ENCODE results near the gene MST1.
A peak's percentile ranks its signal among the peaks of the same experiment; 100 is the strongest.

The MST1 gene

DNA sequence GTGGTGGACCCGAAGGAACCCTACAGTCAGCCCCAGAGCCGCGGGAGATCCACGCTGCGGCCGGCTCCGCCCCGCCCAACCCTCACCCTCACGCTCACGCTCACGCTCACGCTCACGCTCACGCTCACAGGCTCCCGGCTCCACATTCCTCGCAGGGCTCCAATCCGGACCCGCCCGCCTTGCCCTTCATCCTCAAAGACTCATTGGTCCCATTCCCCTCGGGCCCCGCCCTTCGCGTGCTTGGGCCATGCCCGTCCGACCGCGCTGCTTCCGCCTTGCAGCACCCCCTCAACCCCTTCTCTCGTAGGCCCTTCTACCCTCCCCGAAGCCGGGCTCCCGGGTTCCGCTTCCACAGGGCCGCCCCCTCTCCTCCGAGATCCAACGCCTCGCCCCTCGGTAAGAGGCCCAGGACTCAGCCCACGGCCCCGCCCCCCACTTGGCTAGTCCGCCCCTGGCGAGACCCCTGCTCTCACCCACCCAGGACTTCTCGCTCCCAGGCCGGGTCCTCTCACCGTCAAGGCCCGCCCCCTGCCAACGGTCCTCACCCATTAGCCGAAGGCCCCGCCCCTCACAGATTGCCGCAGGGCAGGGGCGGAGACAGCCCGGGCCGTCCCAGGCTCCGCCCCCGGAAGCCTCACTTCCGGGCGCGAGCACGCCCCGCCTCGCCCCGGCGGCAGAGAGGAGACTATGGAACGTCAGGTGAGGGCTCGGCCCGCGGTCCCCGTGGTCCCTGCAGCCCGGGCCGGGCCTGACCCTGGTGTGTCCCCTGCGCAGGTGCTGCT is 15.4 kb downstream of the MST1 start, which contains the start of gene APEH:
TSS of gene APEH (plus strand) at position 637 of the 782 bp plus-strand sequence. CDS start at position 688, 51 bp downstream.
- peak; percentile 94 for DNase-seq

DNA sequence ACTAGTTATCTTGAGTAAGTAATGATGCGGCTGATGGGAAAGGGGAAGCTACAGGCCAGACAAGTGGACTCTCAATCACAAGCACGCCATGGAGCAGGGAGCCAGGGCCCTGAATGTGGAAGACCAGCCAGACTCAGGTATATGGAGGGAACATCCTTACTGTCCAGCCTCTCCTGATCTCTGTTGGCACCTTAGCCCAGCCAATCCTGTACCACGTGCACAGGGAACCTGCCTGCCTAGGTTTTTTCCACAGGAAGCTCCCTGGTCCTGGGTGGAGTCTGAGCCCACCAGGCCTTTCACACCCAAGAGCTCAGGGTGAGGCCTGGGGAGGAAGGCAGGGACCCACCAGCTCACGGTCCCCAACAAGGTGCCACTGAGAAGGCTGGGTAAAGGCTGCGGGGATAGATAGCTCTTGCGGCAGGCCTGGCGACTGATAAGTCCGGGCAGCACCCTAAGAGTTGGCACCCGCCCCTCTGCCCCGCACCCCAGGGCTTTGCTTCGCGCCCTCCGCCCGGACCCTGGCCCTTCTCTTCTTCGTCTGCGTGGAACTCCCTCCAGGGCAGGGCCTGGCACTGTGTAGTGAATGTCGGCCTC is 16.1 kb downstream of the MST1 start:
- DNase-seq = no peak

DNA sequence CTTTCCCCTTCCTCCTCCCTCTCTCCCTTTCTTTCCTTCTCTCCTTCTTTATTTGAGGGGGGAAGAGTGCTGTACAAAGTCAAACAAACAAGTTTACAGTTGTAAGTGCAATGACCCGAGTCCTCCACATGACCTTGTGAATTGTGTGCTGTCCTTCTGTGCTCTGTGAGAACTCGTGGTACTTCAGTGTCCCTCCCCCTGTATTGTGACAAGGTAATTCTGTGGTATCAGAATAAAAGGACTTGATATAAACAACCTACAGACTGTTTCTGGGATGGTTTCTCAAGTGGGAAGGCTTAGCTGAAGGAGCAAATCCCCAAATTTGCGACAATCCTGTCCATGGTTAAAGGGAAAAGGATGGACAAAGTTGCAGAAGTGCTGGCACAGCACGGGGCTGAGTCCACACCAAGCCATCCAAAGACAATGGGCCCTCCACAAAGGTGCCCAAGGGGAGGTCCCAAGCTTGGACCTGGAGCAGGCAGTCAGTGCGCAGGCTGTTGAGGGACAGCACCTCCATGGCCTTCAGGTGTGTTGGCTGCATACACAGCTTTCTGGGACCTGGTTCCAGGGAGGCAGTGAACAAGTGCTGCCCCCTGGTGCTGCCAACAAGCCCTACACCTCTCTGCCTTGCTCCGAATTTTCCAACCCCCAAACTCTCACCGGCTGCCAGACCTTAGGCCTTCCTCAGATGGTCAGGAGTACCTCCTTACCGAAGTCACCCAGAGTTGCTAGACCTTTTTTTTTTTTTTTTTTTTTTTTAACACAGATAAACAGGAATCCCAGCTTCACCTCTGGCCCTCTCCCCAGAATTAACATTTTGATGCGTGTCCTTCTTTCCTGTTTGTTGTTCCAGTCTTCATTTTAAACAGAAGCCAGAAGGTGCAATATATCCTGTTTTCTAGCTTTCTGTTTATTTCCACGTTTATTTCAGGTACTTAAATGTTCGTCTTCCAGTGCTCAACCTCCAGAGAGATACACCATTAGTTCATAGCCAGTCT is 17.7 kb downstream of the MST1 start:
- peak; percentile 70 for DNase-seq

DNA sequence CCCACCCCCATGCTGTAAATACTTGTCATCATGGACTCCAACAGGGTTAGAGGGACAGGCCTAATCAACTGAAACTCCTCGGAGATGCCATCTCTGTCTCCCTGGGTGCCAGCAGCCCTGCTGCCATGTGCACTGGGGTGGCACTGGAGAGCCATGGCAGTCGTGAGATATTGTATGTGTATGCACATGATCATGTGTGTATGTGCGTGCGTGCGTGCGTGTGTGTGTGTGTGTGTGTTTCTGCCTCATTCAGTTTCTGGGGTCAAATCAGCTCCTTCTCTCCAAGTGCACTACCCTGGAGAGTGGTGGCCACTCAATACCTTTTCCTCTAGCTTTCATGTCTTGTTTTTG is 18.4 kb downstream of the MST1 start:
- DNase-seq = no peak

DNA sequence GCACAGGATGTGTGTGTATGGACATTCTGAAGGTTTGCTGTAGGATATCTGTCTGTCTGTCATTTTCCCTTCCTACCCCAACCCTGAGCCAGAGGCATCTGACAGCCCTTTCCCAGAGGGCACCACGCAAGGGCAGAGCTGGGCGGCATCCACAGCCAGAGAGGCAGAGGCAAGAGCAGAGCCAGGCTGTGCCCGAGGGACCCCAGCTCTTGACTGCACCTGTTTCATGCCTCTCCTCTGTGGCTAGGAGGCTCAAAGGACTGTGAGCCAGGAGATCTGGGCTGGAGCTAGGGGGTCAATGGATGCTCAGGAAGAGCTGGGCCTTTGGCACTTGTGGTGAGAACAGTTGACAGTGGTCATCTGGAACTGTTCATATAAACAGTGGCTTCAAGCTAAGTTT is 19.9 kb downstream of the MST1 start:
- DNase-seq = no peak

DNA sequence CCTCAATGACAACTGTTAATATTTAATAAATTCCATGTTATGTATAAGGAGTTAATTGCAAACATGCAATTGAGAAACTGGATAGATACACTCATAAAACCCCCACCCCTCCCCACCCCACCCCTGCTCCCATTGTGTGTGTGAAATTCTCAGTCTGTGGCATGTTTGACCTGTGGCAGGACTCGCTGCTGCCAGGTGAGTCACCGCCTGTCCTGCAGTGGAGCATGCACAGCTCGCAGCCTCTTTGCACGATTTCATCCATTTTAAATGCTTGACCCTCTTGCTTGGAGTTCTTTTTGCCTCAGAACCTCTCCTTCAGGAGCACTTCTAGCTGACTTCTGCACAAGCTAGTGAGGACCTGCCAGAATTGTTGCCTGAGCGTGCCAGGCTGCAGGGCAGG is 20.4 kb downstream of the MST1 start:
- DNase-seq = no peak

DNA sequence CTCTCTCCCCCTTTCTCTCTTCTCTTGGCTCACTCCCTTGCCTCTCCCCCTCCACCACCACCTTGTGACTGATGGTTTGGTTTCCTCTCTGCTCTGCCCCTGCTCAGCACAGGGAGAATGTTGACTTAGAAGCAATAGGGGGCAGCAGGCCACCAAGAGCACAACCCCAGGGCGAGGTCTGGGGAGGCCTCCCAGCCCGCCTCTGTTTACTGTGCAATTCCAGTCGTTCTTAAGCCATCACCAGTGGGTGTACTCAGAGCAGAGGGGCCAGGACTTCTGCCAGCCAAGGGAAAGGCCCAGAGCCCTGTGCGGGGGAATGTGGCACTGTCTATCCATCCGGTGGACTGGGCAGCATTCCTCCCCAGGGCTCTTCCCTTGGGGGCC is 20.9 kb downstream of the MST1 start:
- DNase-seq = no peak

DNA sequence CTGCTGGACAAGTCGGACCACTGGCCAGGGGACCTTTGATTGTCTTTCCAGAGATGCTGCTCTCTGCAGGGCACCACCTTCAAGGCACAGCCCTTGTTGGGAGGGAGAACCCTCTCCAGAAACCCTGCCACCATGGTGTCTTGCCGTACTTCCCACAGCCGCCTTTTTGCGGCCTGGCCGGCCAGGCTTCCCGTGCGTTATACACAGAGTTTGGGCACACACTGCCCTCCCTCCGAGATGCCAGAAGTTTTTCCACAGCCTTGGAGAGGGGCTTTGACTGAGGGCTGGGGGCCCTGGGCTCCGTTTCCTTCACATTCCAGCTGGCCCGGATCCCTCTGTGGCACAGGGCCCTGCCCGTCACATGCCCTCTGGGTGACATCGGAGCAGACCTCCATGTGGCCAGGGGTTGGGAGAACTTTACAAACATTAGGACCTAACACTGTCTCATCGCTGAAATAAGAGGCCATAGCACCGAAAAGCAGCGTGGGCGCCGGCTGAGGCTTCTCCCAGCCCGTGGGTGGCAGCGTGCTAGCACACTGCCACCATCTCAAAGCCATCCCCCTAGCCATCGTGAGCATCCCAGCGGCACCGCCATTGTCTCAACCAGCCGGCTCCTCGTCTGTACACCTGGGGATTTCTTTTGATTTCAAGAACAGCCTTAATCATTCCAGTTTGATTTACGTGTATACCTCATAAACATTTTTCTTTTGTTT is 21.4 kb downstream of the MST1 start:
- no peak for DNase-seq

DNA sequence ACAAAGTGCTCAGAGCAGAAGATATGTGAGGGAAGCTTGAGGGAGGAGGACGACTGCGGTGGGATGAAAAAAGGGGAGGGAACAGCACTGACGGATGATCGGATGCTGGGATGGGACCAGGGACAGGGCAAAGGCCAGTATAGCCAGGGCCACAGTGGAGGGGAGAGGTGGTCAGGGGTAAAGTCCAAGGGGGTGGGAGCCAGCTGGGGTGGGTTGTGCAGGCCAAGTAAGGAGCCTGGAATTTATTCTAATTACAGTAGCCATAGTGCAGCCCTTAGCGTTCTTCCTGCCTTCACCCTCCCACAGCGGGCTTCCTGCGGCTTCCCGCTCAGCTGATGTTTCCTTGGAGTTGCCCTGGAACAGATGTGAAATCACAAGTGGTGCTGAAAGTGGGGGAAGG is 22.7 kb downstream of the MST1 start:
- no peak for DNase-seq

DNA sequence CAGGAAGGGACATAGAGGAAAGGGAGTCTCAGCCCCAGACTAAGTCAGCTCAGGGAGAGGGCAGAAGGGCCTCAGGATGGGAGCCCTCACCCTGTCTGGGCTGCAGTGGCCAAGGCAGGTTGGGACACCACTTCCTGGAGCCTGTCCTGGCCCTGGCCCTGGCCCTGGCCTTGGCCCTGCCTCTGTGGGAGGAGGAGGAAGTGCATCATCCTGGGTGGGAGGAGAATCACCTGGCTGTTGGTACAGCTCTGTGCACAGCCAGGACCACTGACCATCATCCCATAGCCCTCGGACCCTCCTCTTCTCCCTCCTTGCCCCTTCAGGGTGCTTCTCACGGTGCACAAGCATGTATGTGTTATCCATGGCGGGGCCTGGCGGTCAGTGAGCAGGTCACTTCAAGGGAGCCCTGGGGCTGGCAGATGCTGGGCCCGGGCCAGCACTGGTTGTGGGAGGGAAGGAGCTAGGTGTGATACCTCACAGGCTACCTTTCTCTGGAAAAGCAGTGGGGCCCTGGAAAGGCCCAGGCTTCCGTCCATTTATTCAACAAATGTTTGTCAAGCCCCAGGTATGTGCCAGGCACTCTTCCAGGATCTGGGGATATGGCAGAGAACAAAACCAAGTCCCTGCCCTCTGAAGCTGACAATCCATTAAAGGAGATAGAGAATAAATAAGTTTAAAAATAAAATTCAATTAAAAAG is 23.3 kb downstream of the MST1 start:
- DNase-seq = no peak

DNA sequence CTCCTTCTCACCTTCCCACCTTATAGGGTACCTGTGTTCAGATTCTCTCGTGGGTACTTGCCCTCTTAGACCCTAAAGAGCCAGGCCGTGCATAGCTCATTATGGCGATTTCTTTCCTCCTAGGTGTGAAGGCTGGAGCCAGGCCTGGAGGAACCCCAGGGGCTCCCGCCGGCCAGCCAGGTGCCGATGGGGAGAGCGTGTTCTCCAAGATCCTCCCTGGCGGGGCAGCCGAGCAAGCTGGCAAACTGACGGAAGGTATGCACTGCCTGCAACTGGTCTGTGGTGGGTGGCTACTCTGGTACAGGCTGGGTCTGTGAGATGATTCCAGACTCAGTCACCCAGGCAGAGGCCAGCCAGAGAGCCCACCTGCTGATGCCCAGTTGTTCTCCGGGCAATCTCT is 25.0 kb downstream of the MST1 start:
- DNase-seq = no peak

DNA sequence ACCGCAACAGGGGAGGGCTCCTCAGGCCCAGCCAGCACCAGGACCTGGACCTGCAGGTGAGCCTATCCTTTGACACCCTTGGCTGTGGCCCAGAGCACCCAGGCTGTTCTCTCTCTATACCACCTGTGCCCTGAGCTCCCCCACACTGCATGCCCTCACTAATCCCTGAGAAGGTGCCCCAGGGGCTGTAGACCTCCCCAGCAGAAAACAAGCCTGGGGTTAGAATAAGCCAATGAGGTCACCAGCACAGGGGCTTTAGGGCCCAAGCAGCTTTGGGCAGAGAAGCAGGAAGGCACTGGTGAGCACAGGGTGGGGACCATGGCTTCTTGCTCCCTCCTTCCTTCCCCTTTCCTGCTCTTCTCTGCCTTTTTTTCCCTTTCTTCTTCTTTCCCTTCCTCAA is 25.4 kb downstream of the MST1 start:
- no peak for DNase-seq

DNA sequence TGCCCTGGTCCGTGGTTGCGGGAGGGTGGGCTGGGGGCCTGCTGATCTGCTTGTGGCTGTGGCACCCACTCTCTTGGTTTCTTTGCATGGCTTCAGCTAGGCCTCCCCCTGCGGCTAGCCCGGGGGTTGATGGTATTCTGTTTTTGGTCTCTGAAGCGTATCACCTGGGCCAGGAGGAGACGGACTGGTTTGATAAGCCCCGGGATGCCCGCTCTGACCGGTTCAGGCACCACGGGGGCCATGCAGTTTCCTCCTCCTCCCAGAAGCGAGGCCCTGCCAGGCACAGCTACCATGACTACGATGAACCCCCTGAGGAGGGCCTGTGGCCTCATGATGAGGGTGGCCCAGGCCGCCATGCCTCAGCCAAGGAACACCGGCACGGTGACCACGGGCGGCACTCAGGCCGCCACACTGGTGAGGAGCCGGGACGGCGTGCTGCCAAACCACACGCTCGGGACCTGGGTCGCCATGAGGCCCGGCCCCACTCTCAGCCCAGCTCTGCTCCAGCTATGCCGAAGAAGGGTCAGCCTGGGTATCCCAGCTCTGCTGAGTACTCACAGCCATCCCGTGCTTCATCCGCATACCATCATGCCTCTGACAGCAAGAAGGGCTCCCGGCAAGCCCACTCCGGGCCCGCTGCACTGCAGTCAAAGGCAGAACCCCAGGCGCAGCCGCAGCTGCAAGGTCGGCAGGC is 26.4 kb downstream of the MST1 start:
- DNase-seq = no peak

DNA sequence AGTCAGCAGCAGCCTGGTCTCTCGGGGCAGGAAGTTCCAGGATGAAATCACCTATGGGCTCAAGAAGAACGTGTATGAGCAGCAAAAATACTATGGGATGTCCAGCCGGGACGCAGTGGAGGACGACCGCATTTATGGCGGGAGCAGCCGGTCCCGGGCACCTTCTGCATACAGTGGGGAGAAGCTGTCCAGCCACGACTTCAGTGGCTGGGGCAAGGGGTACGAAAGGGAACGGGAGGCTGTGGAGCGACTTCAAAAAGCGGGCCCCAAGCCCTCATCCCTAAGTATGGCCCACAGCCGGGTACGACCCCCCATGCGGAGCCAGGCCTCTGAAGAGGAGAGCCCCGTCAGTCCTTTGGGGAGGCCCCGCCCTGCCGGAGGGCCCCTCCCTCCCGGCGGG is 27.3 kb downstream of the MST1 start:
- no peak for DNase-seq

DNA sequence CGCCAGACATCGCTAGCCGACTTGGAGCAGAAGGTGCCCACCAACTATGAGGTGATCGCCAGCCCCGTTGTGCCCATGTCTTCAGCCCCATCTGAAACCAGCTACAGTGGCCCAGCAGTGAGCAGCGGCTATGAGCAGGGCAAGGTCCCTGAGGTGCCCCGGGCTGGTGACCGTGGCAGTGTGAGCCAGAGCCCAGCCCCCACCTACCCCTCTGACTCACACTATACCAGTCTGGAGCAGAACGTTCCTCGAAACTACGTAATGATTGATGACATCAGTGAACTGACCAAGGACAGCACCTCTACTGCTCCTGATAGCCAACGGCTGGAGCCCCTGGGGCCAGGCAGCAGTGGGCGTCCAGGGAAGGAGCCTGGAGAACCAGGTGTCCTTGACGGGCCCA is 28.0 kb downstream of the MST1 start:
- no peak for DNase-seq

DNA sequence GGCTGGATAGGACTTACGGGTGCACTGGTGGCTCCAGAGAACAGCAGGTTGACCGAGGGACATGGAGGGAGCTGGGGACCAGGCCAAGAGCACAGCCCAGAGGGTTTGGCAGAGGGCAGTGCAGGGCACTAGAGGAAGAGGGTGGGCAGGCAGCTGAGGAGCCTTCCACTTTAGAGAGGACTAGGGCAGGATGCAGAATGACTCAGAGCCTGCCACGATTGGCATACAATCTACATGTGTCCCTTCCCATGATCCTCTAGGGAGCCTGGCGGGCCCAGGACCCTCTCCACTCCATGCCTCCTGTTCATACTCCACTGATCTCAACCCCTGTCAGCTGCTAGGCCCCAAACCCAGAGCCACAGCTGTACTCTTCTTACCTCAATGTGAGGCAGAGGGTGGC is 29.5 kb downstream of the MST1 start:
- no peak for DNase-seq

DNA sequence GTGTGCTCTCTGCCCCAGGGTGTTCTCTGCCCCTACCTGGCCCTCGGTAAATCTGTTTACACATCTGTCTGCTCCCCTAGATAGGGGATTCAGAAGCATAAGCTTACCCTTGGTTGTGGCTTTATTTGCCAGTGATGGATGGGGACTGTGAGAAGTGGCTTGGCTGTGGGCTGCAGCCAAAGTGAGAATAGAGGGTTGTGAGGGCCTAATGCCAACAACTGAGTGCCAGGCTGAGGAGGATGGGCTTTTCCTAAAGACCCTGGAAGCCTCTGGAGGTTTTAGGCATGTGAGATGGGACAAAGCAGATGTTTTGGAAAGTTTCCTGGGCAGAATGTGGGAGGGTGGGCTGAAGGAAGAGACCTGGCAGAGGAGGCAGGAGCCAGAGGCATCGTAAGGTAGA is 30.6 kb downstream of the MST1 start:
- DNase-seq = no peak

DNA sequence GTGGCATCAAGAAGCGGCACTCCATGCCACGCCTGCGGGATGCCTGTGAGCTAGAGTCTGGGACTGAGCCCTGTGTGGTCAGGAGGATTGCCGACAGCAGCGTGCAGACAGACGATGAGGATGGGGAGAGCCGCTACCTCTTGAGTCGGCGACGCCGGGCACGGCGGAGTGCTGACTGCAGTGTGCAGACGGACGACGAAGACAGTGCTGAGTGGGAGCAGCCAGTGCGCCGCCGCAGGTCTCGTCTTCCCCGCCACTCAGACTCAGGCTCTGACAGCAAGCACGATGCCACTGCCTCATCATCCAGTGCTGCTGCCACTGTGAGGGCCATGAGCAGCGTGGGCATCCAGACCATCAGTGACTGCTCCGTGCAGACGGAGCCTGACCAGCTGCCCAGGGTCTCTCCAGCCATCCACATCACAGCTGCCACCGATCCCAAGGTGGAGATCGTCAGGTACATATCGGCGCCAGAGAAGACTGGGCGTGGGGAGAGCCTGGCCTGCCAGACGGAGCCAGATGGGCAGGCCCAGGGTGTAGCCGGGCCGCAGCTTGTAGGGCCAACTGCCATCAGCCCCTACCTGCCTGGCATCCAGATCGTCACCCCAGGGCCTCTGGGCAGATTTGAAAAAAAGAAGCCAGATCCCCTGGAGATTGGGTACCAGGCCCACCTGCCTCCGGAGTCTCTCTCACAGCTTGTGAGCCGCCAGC is 31.9 kb downstream of the MST1 start:
- DNase-seq = no peak

DNA sequence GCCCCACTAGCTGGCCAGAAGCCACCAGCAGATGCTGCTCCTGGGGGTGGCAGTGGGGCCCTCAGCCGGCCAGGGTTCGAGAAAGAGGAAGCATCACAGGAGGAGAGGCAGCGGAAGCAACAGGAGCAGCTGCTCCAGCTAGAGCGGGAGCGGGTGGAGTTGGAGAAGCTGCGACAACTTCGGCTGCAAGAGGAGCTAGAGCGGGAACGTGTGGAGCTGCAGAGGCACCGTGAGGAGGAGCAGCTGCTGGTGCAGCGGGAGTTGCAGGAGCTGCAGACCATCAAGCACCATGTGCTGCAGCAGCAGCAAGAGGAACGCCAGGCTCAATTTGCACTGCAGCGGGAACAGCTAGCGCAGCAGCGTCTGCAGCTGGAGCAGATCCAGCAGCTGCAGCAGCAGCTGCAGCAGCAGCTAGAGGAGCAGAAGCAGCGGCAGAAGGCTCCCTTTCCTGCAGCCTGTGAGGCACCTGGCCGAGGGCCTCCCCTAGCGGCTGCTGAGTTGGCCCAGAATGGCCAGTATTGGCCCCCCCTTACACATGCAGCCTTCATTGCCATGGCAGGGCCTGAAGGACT is 32.6 kb downstream of the MST1 start:
- DNase-seq = no peak

DNA sequence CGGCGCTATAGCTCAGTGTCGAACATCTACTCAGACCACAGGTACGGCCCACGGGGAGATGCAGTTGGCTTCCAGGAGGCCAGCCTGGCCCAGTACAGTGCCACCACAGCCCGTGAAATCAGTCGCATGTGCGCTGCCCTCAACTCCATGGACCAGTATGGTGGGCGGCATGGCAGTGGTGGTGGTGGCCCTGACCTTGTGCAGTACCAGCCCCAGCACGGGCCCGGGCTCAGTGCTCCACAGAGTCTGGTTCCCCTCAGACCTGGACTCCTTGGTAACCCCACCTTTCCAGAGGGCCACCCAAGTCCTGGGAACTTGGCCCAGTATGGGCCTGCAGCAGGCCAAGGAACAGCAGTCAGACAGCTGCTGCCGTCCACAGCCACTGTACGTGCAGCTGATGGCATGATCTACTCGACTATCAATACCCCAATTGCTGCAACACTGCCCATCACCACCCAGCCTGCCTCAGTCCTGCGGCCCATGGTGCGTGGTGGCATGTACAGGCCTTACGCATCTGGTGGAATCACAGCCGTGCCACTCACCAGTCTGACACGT is 33.5 kb downstream of the MST1 start:
- no peak for DNase-seq

All from activated CD4-positive, alpha-beta T cell treated with anti-CD3 and anti-CD28 coated beads, Interleukin-2, amount 50 U/mL, for 1 hour (primary cell).